Uterus (tissue), 2 donors: Measurements from ENCODE around the gene CDH13.

Experiments used
- CTCF ChIP-seq, 4 experiments: fragments of 200-600 bp in 2 of 4; fragments of 450-650 bp in 2 of 4; sonication (generic) in 2 of 4; IDR thresholded peaks; one replicate each; pipeline ENCODE4 v1.5.1; 2016 to 2019; ENCODE audit warnings: antibody characterized with exemption in 4 of 4, mild to moderate bottlenecking in 2 of 4, moderate library complexity in 1 of 4
- POLR2A ChIP-seq, 2 donors: fragments of 450-650 bp; IDR thresholded peaks; one replicate each; pipeline ENCODE4 v1.6.1; 2016; ENCODE audit warnings: antibody characterized with exemption in 2 of 2, mild to moderate bottlenecking in 1 of 2, moderate library complexity in 1 of 2

GRCh38 chr16:83011939-83012338, 385.2 kb downstream of the CDH13 start:
- no peak for TF ChIP-seq CTCF (IDR thresholded peaks at IDR 0.05)
- TF ChIP-seq POLR2A (IDR thresholded peaks at IDR 0.05) = no peak
